GM12878 (cell line): Measurements from ENCODE around the gene FGB.

ENCODE experiments used
- CTCF ChIP-seq, 3 experiments: IDR thresholded peaks in 2 of 3; conservative IDR thresholded peaks in 1 of 3; 2 replicates each; pipeline ENCODE4 v1.5.1; 2011; ENCODE audit warnings: low read depth in 3 of 3, low read length in 3 of 3, mild to moderate bottlenecking in 3 of 3, control low read depth in 2 of 3, moderate library complexity in 2 of 3, inconsistent platforms in 1 of 3, mixed read lengths in 1 of 3; ENCODE audit not compliant: control insufficient read depth in 2 of 3, insufficient read depth in 1 of 3; ENCODE audit errors: extremely low read depth in 1 of 3
- RAD51 ChIP-seq: fragments of 450-650 bp; IDR thresholded peaks from 2 replicates; pipeline ENCODE4 v1.6.1; 2016; ENCODE audit warnings: moderate library complexity, mild to moderate bottlenecking, inconsistent platforms

DNA sequence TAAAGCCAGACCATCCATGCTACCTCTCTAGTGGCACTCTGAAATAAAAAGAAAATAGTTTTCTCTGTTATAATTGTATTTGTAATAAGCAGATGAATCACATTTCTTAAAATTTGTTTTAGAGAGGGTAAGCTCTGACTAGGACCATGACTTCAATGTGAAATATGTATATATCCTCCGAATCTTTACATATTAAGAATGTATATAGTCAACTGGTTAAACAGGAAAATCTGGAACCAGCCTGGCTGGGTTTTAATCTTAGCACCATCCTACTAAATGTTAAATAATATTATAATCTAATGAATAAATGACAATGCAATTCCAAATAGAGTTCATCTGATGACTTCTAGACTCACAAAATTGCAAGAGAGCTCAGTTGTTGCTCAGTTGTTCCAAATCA, 1.5 kb downstream of the FGB start:
- no peak for TF ChIP-seq RAD51
- TF ChIP-seq CTCF (IDR thresholded peaks at IDR 0.05 in 2 of 3, conservative IDR thresholded peaks at IDR 0.05 in 1 of 3; ENCODE audit: control insufficient read depth in 2 of 3, extremely low read depth in 1 of 3, insufficient read depth in 1 of 3, low read depth in 3 of 3, low read length in 3 of 3) = no peak
